B cell (primary cell): ENCODE data around the gene IGF1R. TPM values are rescaled to one million over a fixed set of nuclear protein-coding genes. Genes with fewer than 3 reads are reported as not detected.
A peak's percentile ranks its signal among the peaks of the same experiment; 100 is the strongest.

Experiments
- ATAC-seq: fragments of 200-7000 bp; cut with Tn5 transposase; one replicate; pipeline ENCODE4 v1.10.0; 2021; ENCODE audit warnings: low read depth, mild to moderate bottlenecking, moderate number of reproducible peaks, moderate library complexity
- CTCF ChIA-PET: fragments of 350-600 bp; sonication (Branson Sonifier 250); formaldehyde crosslinking; loops from one replicate; lab custom pipeline; 2021; ENCODE audit warnings: antibody characterized with exemption, inconsistent platforms; lab: Charles Lee
- POLR2A ChIA-PET: fragments of 350-600 bp; sonication (Branson Sonifier 250); formaldehyde crosslinking; loops from one replicate; lab custom pipeline; 2021; ENCODE audit warnings: antibody characterized with exemption; lab: Charles Lee
- DNase-seq: peaks from one replicate; pipeline ENCODE4 v3.0.0; 2013
- H2AFZ ChIP-seq: 2 replicates; pipeline ENCODE4 v1.6.1; 2012; ENCODE audit warnings: mild to moderate bottlenecking, low read depth, low read length; ENCODE audit not compliant: insufficient read depth, poor library complexity, severe bottlenecking
- H3K27ac ChIP-seq, 2 donors: 1 replicate in 1 of 2; 2 replicates in 1 of 2; pipeline ENCODE4 v1.5.1; 2012 to 2013; ENCODE audit warnings: low read length in 2 of 2, mild to moderate bottlenecking in 2 of 2, moderate library complexity in 1 of 2
- H3K27me3 ChIP-seq, 4 experiments: fragments of 200-600 bp in 1 of 4; sonication (generic) in 1 of 4; replicated peaks in 1 of 4; 1 replicate in 2 of 4; 2 replicates in 2 of 4; pipeline versions ENCODE4 v1.6.1 to v1.7.0; 2013 to 2016; ENCODE audit warnings: low read length in 3 of 4, mild to moderate bottlenecking in 2 of 4, mixed read lengths in 1 of 4, moderate library complexity in 1 of 4; ENCODE audit not compliant: insufficient read depth in 4 of 4, control insufficient read depth in 3 of 4; ENCODE audit errors: control extremely low read depth in 1 of 4
- H3K36me3 ChIP-seq, 2 experiments: replicated peaks in 1 of 2; 1 replicate in 1 of 2; 2 replicates in 1 of 2; pipeline versions ENCODE4 v1.6.1 to v1.7.1; 2013; ENCODE audit warnings: low read length in 1 of 2; ENCODE audit not compliant: insufficient read depth in 2 of 2, control insufficient read depth in 1 of 2; ENCODE audit errors: control extremely low read depth in 1 of 2, extremely low read depth in 1 of 2
- H3K4me1 ChIP-seq, 2 donors: fragments of 200-600 bp in 1 of 2; sonication (generic) in 1 of 2; 1 replicate in 1 of 2; 2 replicates in 1 of 2; pipeline versions ENCODE4 v1.5.1 to v1.6.1; 2013 to 2017; ENCODE audit warnings: low read length in 2 of 2; ENCODE audit not compliant: control insufficient read depth in 2 of 2, insufficient read depth in 2 of 2
- H3K4me2 ChIP-seq: replicated peaks from 2 replicates; pipeline ENCODE3; 2012; ENCODE audit warnings: mild to moderate bottlenecking, low read depth, low read length; ENCODE audit not compliant: poor library complexity, severe bottlenecking
- H3K4me3 ChIP-seq, 5 experiments: fragments of 200-600 bp in 1 of 5; sonication (generic) in 1 of 5; 1 replicate in 3 of 5; 2 replicates in 2 of 5; pipeline versions ENCODE4 v1.5.1 to v1.7.0; 2011 to 2016; ENCODE audit warnings: low read length in 4 of 5, mild to moderate bottlenecking in 4 of 5, low read depth in 2 of 5, control low read depth in 1 of 5, moderate library complexity in 1 of 5; ENCODE audit not compliant: insufficient read depth in 1 of 5; ENCODE audit errors: control extremely low read depth in 1 of 5, extremely low read depth in 1 of 5
- H3K79me2 ChIP-seq: fragments of 200-600 bp; sonication (generic); one replicate; pipeline ENCODE4 v1.6.0; 2016; ENCODE audit warnings: low read length; ENCODE audit not compliant: control insufficient read depth, insufficient read depth
- H3K9ac ChIP-seq: fragments of 200-600 bp; sonication (generic); 2 replicates; pipeline ENCODE4 v1.6.1; 2017; ENCODE audit warnings: mild to moderate bottlenecking, low read length, moderate library complexity
- H3K9me3 ChIP-seq, 3 donors: one replicate each; pipeline versions ENCODE4 v1.6.1 to v1.7.1; 2013; ENCODE audit warnings: low read length in 2 of 3; ENCODE audit not compliant: control insufficient read depth in 2 of 3, insufficient read depth in 1 of 3; ENCODE audit errors: control extremely low read depth in 1 of 3
- H4K20me1 ChIP-seq: 2 replicates; pipeline ENCODE4 v1.6.0; 2012; ENCODE audit warnings: mild to moderate bottlenecking, low read length; ENCODE audit not compliant: insufficient read depth, control insufficient read depth, poor library complexity, severe bottlenecking
- H3K27ac Mint-ChIP-seq: one replicate; pipeline ENCODE4 v1.8.0; 2021; ENCODE audit warnings: mixed read lengths
- H3K27me3 Mint-ChIP-seq: one replicate; pipeline ENCODE4 v1.8.0; 2021; ENCODE audit warnings: mixed read lengths
- H3K4me1 Mint-ChIP-seq: one replicate; pipeline ENCODE4 v1.8.0; 2021; ENCODE audit warnings: mixed read lengths
- H3K4me3 Mint-ChIP-seq: one replicate; pipeline ENCODE4 v1.8.0; 2021; ENCODE audit warnings: mixed read lengths
- H3K9me3 Mint-ChIP-seq: one replicate; pipeline ENCODE4 v1.8.0; 2022; ENCODE audit warnings: mixed read lengths; ENCODE audit not compliant: insufficient read depth
- EZH2 ChIP-seq: IDR thresholded peaks from 2 replicates; pipeline ENCODE4 v1.6.1; 2012; ENCODE audit warnings: borderline replicate concordance, low read depth, mild to moderate bottlenecking, moderate library complexity, low read length; ENCODE audit not compliant: insufficient read depth, poor library complexity, severe bottlenecking
- WGBS: methylation state at CpG from one replicate; pipeline ENCODE4 v1.1.5; 2013; ENCODE audit warnings: missing lambda C conversion rate; ENCODE audit not compliant: insufficient coverage; 5-methylcytosine and 5-hydroxymethylcytosine counted together
- intact Hi-C: fragments of 100-400 bp; cut with micrococcal nuclease; formaldehyde crosslinking; loops from one replicate; pipeline ENCODE4 v1.10.0; 2022
- polyA plus RNA-seq: library from polyadenylated mRNA; depleted of rRNA; stranded (reverse); fragments of >200 nt; gene quantifications from 2 replicates; pipeline ENCODE4 v1.2.3, GENCODE V29; 2012
- total RNA-seq, 2 donors: library from RNA; stranded (reverse); fragments of 120-200 nt in 1 of 2; gene quantifications; 1 replicate in 1 of 2; 2 replicates in 1 of 2; pipeline versions ENCODE4 v1.2.3 to v1.2.4, GENCODE V29; 2013 to 2022
- TF ChIP-seq, protein P1 (sequence below): fragments of 200-600 bp; IDR thresholded peaks from one replicate; pipeline ENCODE4 v1.8.0; 2022; ENCODE audit warnings: antibody characterized with exemption, mild to moderate bottlenecking

The IGF1R gene
- total and polyA plus RNA-seq, 2 donors (not counting 1 experiment from before 2014, with no cell fraction given): 5.4 to 23.1 TPM

GRCh38 chr15:98712845-98713584, 64.7 kb downstream of the IGF1R start:
- H3K27ac Mint-ChIP-seq: no peak overlapping the region
- ChIA-PET POLR2A (no interaction called here), CTCF (interaction anchor here (0.8 kb wide), 1 partner anchor 60 kb away, joined by 3 read pairs; no protein-coding TSS in a partner anchor)
- Histone ChIP-seq H3K27ac (no peak overlapping the region), H4K20me1 (peaks cover 5% of the 10 kb centered on the region), H3K4me1 (peaks cover 11 to 14% of the 10 kb centered on the region in 2 donors), H3K4me2 (peak overlapping the region; percentile 24), H3K9me3 (peaks cover 0 to 7% (median 5%) of the 10 kb centered on the region in 3 donors), H3K4me3 (no peak overlapping the region), H2AFZ (no peak overlapping the region), H3K27me3 (no peaks in the 10 kb centered on the region), H3K9ac (no peak overlapping the region), H3K79me2 (peaks cover 6% of the 10 kb centered on the region), H3K36me3 (no peaks in the 10 kb centered on the region)
- H3K9me3 Mint-ChIP-seq: peaks cover 9% of the 10 kb centered on the region
- ATAC-seq (no peak), DNase-seq (no peak)
- WGBS: 89% methylated on average over 11 of the region's 16 CpGs
- TF ChIP-seq, protein P1, sequence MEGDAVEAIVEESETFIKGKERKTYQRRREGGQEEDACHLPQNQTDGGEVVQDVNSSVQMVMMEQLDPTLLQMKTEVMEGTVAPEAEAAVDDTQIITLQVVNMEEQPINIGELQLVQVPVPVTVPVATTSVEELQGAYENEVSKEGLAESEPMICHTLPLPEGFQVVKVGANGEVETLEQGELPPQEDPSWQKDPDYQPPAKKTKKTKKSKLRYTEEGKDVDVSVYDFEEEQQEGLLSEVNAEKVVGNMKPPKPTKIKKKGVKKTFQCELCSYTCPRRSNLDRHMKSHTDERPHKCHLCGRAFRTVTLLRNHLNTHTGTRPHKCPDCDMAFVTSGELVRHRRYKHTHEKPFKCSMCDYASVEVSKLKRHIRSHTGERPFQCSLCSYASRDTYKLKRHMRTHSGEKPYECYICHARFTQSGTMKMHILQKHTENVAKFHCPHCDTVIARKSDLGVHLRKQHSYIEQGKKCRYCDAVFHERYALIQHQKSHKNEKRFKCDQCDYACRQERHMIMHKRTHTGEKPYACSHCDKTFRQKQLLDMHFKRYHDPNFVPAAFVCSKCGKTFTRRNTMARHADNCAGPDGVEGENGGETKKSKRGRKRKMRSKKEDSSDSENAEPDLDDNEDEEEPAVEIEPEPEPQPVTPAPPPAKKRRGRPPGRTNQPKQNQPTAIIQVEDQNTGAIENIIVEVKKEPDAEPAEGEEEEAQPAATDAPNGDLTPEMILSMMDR: no peak
- no peak for TF ChIP-seq EZH2
- H3K27me3 Mint-ChIP-seq: no peaks in the 10 kb centered on the region
- peaks cover 15% of the 10 kb centered on the region for H3K4me1 Mint-ChIP-seq
- no peak overlapping the region for H3K4me3 Mint-ChIP-seq
- intact Hi-C loops: no loop called here

- no peaks in the 10 kb centered on the region for H3K27me3 Mint-ChIP-seq
- WGBS: 54% methylated on average over 2 of the region's 3 CpGs
- CTCF ChIA-PET: interaction anchor here (0.8 kb wide), 1 partner anchor 60 kb away, joined by 3 read pairs; no protein-coding TSS in a partner anchor
- H3K9ac ChIP-seq: no peak overlapping the region
- no peak overlapping the region for H2AFZ ChIP-seq
- H4K20me1 ChIP-seq: peaks cover 5% of the 10 kb centered on the region
- H3K27me3 ChIP-seq: no peaks in the 10 kb centered on the region
- POLR2A ChIA-PET: no interaction called here
- H3K9me3 ChIP-seq: peaks cover 0 to 7% (median 5%) of the 10 kb centered on the region in 3 donors
- H3K4me1 ChIP-seq: peaks cover 11 to 17% of the 10 kb centered on the region in 2 donors
- intact Hi-C loops: no loop called here
- peaks cover 19% of the 10 kb centered on the region for H3K4me1 Mint-ChIP-seq
- peaks cover 9% of the 10 kb centered on the region for H3K9me3 Mint-ChIP-seq
- H3K4me3 Mint-ChIP-seq: no peak overlapping the region
- H3K36me3 ChIP-seq: no peaks in the 10 kb centered on the region
- DNase-seq (peak; percentile 21), ATAC-seq (no peak)
- peak overlapping the region; percentile 24 for H3K4me2 ChIP-seq
- TF ChIP-seq, protein P1: no peak
- TF ChIP-seq EZH2: no peak
- H3K27ac Mint-ChIP-seq: no peak overlapping the region
- H3K79me2 ChIP-seq: peaks cover 6% of the 10 kb centered on the region
- no peak overlapping the region for H3K4me3 ChIP-seq
- no peak overlapping the region for H3K27ac ChIP-seq
Measured at GRCh38 chr15:98713585-98714001, 65.3 kb downstream of the IGF1R start.
